ENCODE measurements around the gene TSPAN18. TPM values are rescaled to one million over a fixed set of nuclear protein-coding genes. Genes with fewer than 3 reads are reported as not detected.
A peak's percentile ranks its signal among the peaks of the same experiment; 100 is the strongest.

Gene TSPAN18
- total RNA-seq, 1 experiment from 2014 or later = 0.77 TPM

- Mint-ChIP-seq H3K36me3 (ENCODE audit: insufficient read depth, unreplicated experiment) (no peaks in the 10 kb centered on the region), H3K9me3 (ENCODE audit: unreplicated experiment) (no peaks in the 10 kb centered on the region), H3K27ac (ENCODE audit: low read depth, unreplicated experiment) (no peak overlapping the region), H3K4me1 (ENCODE audit: insufficient read depth, unreplicated experiment) (peaks cover 5% of the 10 kb centered on the region), H3K27me3 (ENCODE audit: insufficient read depth, unreplicated experiment) (peaks cover 35% of the 10 kb centered on the region), H3K4me3 (ENCODE audit: unreplicated experiment) (no peak overlapping the region)
- intact Hi-C loops (cut with micrococcal nuclease) = no loop called here
- TF ChIP-seq CTCF (IDR thresholded peaks at IDR 0.05; ENCODE audit: unreplicated experiment) = no peak
- CTCF ChIA-PET = interaction anchor here (0.6 to 2.0 kb wide), 6 partner anchors 15 to 372 kb away, joined by 3 to 10 read pairs (median 4); no protein-coding TSS in a partner anchor
- no peak for DNase-seq (ENCODE audit: unreplicated experiment)
- POLR2A ChIA-PET = interaction anchor here (0.8 to 1.6 kb wide), 2 partner anchors 11 to 18 kb away, joined by 3 read pairs; no protein-coding TSS in a partner anchor
- BruUV-seq (replicated peaks) = no TSS peak
These were observed 33.1 kb downstream of the TSPAN18 start for GRCh38 chr11:44759743-44760476.

- Mint-ChIP-seq H3K27me3 (ENCODE audit: insufficient read depth, unreplicated experiment) (peaks cover 30% of the 10 kb centered on the region), H3K4me1 (ENCODE audit: insufficient read depth, unreplicated experiment) (peaks cover 5% of the 10 kb centered on the region), H3K9me3 (ENCODE audit: unreplicated experiment) (no peaks in the 10 kb centered on the region), H3K36me3 (ENCODE audit: insufficient read depth, unreplicated experiment) (no peaks in the 10 kb centered on the region), H3K27ac (ENCODE audit: low read depth, unreplicated experiment) (no peak overlapping the region), H3K4me3 (ENCODE audit: unreplicated experiment) (no peak overlapping the region)
- ChIA-PET CTCF (interaction anchor here (0.9 to 2.0 kb wide), 3 partner anchors 14 to 203 kb away, joined by 3 to 10 read pairs (median 4); no protein-coding TSS in a partner anchor), POLR2A (interaction anchor here (0.8 to 1.6 kb wide), 2 partner anchors 11 to 19 kb away, joined by 3 read pairs; no protein-coding TSS in a partner anchor)
- DNase-seq (ENCODE audit: unreplicated experiment) = no peak
- BruUV-seq (replicated peaks) = no TSS peak
- intact Hi-C loops (cut with micrococcal nuclease) = no loop called here
- TF ChIP-seq CTCF (IDR thresholded peaks at IDR 0.05; ENCODE audit: unreplicated experiment) = no peak
These were observed 33.7 kb downstream of the TSPAN18 start for GRCh38 chr11:44760477-44760872.

- Mint-ChIP-seq H3K27me3 (ENCODE audit: insufficient read depth, unreplicated experiment) (peaks cover 25% of the 10 kb centered on the region), H3K4me3 (ENCODE audit: unreplicated experiment) (no peak overlapping the region), H3K4me1 (ENCODE audit: insufficient read depth, unreplicated experiment) (peaks cover 5% of the 10 kb centered on the region), H3K27ac (ENCODE audit: low read depth, unreplicated experiment) (no peak overlapping the region), H3K9me3 (ENCODE audit: unreplicated experiment) (no peaks in the 10 kb centered on the region), H3K36me3 (ENCODE audit: insufficient read depth, unreplicated experiment) (no peaks in the 10 kb centered on the region)
- intact Hi-C loops (cut with micrococcal nuclease) = no loop called here
- DNase-seq (ENCODE audit: unreplicated experiment) = peak; percentile 77
- BruUV-seq (replicated peaks) = no TSS peak
- POLR2A ChIA-PET = interaction anchor here (1.6 kb wide), 1 partner anchor 12 kb away, joined by 3 read pairs; no protein-coding TSS in a partner anchor
- CTCF ChIA-PET = interaction anchor here (1.4 to 2.0 kb wide), 2 partner anchors 14 to 15 kb away, joined by 3 to 10 read pairs; no protein-coding TSS in a partner anchor
- TF ChIP-seq CTCF (IDR thresholded peaks at IDR 0.05; ENCODE audit: unreplicated experiment) = no peak
These were observed 34.3 kb downstream of the TSPAN18 start for GRCh38 chr11:44760917-44761550.

GRCh38 chr11:44761551-44761961, 34.8 kb downstream of the TSPAN18 start:
- Mint-ChIP-seq H3K27me3 (ENCODE audit: insufficient read depth, unreplicated experiment) (peaks cover 20% of the 10 kb centered on the region), H3K9me3 (ENCODE audit: unreplicated experiment) (no peaks in the 10 kb centered on the region), H3K4me1 (ENCODE audit: insufficient read depth, unreplicated experiment) (peaks cover 5% of the 10 kb centered on the region), H3K27ac (ENCODE audit: low read depth, unreplicated experiment) (no peak overlapping the region), H3K4me3 (ENCODE audit: unreplicated experiment) (no peak overlapping the region), H3K36me3 (ENCODE audit: insufficient read depth, unreplicated experiment) (no peaks in the 10 kb centered on the region)
- ChIA-PET POLR2A (no interaction called here), CTCF (interaction anchor here (1.4 to 2.0 kb wide), 2 partner anchors 13 to 15 kb away, joined by 3 to 10 read pairs; no protein-coding TSS in a partner anchor)
- BruUV-seq (replicated peaks) = no TSS peak
- DNase-seq (ENCODE audit: unreplicated experiment) = no peak
- intact Hi-C loops (cut with micrococcal nuclease) = no loop called here
- no peak for TF ChIP-seq CTCF (IDR thresholded peaks at IDR 0.05; ENCODE audit: unreplicated experiment)

All from MCF 10A (cell line).